RWPE1 (cell line): ENCODE measurements around the gene HSD17B12.
"Not testable (repeated sequence)": the region's sequence is repeated elsewhere in the genome, so short reads cannot be mapped to it uniquely, and the experiment has no call there.

Experiments used
- CTCF ChIA-PET: fragments of 350-600 bp; sonication (Branson Sonifier 250); formaldehyde crosslinking; extraction: SDS; loops from one replicate; lab custom pipeline; 2021; lab: Yijun Ruan, JAX
- POLR2A ChIA-PET: fragments of 400-600 bp; formaldehyde crosslinking; extraction: SDS; loops from one replicate; lab custom pipeline; 2020; ENCODE audit warnings: antibody characterized with exemption; ENCODE audit not compliant: low non-redundant PET; lab: Yijun Ruan, JAX
- DNase-seq: peaks from one replicate; pipeline ENCODE4 v3.0.0; 2012; ENCODE audit warnings: low spot score
- H3K27ac ChIP-seq: fragments of 450-650 bp; 2 replicates; pipeline ENCODE4 v1.5.1; 2017
- CTCF ChIP-seq: fragments of 450-650 bp; conservative IDR thresholded peaks from 2 replicates; pipeline ENCODE4 v1.5.1; 2017; ENCODE audit warnings: low read depth, mild to moderate bottlenecking

The HSD17B12 gene

GRCh38 chr11:43765194-43765593 is 84.7 kb downstream of the HSD17B12 start:
- ChIA-PET CTCF (no interaction called here), POLR2A (no interaction called here)
- DNase-seq, result no peak
- H3K27ac ChIP-seq, result no peak overlapping the region
- no peak for TF ChIP-seq CTCF

GRCh38 chr11:43768654-43769053 is 88.1 kb downstream of the HSD17B12 start:
- POLR2A ChIA-PET, CTCF ChIA-PET, H3K27ac ChIP-seq, DNase-seq: not testable (repeated sequence)

GRCh38 chr11:43770173-43770572 is 89.6 kb downstream of the HSD17B12 start:
- CTCF ChIA-PET, result no interaction called here
- no peak for DNase-seq
- H3K27ac ChIP-seq, result no peak overlapping the region
- TF ChIP-seq CTCF, result no peak
- POLR2A ChIA-PET, result no interaction called here

GRCh38 chr11:43772733-43773132 is 92.2 kb downstream of the HSD17B12 start:
- CTCF ChIA-PET, result interaction anchor here (1.5 kb wide), 1 partner anchor 10 kb away, joined by 3 read pairs; no protein-coding TSS in a partner anchor
- no peak for TF ChIP-seq CTCF
- DNase-seq, result no peak
- no peak overlapping the region for H3K27ac ChIP-seq
- POLR2A ChIA-PET, result no interaction called here

- TF ChIP-seq CTCF, result no peak
- DNase-seq, result no peak
- ChIA-PET CTCF (no interaction called here), POLR2A (no interaction called here)
- no peak overlapping the region for H3K27ac ChIP-seq
Measured at GRCh38 chr11:43774786-43775185, 94.2 kb downstream of the HSD17B12 start.

- TF ChIP-seq CTCF, result no peak
- ChIA-PET POLR2A (no interaction called here), CTCF (no interaction called here)
- no peak overlapping the region for H3K27ac ChIP-seq
- no peak for DNase-seq
Measured at GRCh38 chr11:43779306-43779705, 98.8 kb downstream of the HSD17B12 start.

GRCh38 chr11:43784301-43784700 is 103.8 kb downstream of the HSD17B12 start:
- H3K27ac ChIP-seq, result no peak overlapping the region
- no peak for TF ChIP-seq CTCF
- ChIA-PET CTCF (interaction anchor here (0.6 to 0.7 kb wide), 2 partner anchors 321 to 1465 kb away, joined by 3 read pairs; no protein-coding TSS in a partner anchor), POLR2A (no interaction called here)
- no peak for DNase-seq
